ENCODE data around the gene ATXN7L2. TPM values are rescaled to one million over a fixed set of nuclear protein-coding genes. Genes with fewer than 3 reads are reported as not detected.

Gene ATXN7L2
- total RNA-seq, 4 donors from 2014 or later = 2.4 to 3.1 (median 2.8) TPM

- no peak for TF ChIP-seq CTCF (IDR thresholded peaks at IDR 0.05; ENCODE audit: low read depth)
Observed at GRCh38 chr1:109492779-109493178, 9.1 kb downstream of the ATXN7L2 start.

GRCh38 chr1:109493227-109493626, 9.5 kb downstream of the ATXN7L2 start:
- TF ChIP-seq CTCF (IDR thresholded peaks at IDR 0.05; ENCODE audit: low read depth) = no peak

DNA sequence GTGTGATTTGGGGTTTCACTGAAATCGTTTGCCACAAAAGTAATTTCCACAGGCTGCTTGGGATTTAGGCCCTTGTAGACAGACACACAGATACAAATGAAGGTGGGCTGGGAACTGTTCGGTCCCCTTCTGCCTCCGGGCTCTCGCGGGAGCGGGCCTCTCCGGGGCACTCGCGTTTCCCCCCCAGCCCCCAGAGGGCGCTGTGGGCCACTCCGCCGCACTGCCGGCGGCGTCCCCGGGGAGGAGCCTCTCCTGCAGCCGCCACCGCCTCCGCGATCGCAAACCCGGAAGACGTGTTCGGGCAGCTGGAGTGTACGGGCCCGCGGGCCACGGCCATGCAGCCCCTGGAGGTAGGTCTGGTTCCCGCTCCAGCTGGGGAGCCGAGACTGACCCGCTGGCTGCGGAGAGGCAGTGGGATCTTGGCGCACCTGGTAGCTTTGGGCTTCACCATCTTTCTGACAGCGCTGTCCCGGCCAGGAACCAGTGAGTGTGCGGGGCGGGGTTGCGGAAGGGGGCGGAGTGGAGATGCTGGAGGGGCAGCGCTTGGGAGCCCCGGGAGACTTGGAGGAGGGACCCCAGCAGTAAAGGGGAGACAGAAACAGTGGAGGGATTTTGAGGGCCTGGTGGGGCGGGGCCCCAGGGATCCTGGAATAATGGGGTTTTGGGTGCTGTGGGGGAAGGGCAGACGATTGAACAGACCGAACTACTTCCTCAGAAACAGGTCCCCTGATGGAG, 10.3 kb downstream of the ATXN7L2 start, which contains the start of gene CYB561D1:
TSS of gene CYB561D1 (plus strand) at position 290 of the 735 bp plus-strand sequence. CDS start at position 336, 46 bp downstream.
- no peak for TF ChIP-seq CTCF (IDR thresholded peaks at IDR 0.05; ENCODE audit: low read depth)

GRCh38 chr1:109495738-109496137, 12.0 kb downstream of the ATXN7L2 start:
- no peak for TF ChIP-seq CTCF (IDR thresholded peaks at IDR 0.05; ENCODE audit: low read depth)

DNA sequence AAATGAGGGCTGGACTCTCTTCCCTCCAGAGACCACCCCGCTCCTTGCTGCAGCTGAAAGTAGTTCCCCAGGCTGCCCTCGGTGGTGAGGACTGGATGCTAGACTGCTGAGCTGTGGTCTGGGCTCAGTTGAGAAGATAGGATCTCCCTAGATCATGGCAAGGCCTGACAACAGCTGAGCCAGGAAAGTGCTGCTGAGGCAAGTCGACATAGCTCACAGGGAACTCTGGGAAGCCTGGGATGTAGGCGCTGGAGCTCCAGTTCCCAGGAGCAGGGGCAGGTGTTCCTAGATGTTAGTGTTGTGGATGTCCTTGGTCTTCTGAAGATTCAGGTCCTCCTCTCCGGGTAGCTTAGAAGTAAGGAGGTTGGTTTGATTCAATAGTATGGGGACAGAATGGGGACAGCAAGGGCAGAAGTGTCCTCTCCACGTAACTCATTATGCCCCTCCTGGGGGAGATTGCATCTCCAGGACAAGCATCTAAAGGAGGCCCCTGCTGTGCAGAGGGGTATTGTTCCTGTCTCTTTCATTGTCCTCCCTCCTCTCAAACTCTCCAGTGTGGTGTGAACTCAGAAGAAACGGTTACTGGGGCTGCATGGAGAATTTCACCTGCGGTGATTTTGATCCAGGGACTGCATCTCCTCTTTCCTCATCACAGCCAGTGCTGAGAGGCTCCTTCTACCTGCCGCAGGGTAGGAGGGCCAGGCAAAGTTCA, 13.9 kb downstream of the ATXN7L2 start:
- TF ChIP-seq CTCF (IDR thresholded peaks at IDR 0.05; ENCODE audit: low read depth) = no peak

DNA sequence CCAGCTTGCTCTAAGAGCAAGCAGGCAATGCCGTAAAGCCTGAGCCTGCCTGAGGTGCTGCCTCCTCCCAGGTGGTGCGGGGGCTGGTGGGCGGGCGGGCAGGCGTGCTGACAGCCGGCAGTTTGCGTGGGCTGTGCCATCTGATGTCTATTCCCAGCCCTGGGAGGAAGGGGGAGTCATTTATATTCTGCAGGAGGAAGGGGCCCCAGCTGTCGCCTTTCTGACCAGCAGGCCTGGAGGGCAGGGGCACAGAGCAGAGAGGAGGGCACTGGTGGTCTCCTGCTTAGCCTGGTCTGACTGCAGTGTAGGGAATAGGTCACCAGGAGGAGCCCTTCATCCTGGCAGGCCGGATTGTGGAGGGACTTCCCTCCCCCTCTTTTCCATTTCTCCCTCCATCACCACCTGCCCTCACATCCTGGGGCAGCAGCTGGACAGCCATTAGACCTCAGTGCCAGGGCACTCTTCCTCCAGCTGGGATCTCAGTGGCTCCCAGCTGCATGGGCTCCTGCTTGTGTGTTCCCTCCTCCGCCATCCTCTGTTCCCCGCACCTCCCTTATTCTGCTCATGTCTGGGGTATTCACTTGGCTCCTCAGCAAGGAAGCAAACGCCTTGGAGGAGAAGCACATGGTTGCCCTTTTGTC, 14.6 kb downstream of the ATXN7L2 start:
- TF ChIP-seq CTCF (IDR thresholded peaks at IDR 0.05; ENCODE audit: low read depth) = no peak

DNA sequence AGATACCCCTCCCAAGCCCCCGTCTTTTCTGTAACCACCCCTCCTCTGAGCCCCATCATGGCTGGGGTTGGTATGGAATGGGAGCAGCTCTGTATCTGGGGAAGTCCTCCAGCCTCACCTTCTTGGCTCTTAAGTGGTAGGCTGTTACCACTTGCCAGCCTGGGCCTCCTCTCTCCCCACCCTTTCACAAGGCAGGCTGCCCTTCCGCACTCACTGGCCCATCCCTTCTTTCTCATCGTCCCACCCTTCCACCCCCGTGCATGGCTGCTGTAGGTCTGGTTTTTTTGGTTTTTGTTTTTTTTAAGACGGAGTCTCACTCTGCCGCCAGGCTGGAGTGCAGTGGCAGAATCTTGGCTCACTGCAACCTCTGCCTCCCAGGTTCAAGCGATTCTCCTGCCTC, 15.4 kb downstream of the ATXN7L2 start:
- no peak for TF ChIP-seq CTCF (IDR thresholded peaks at IDR 0.05; ENCODE audit: low read depth)

Measured in subcutaneous adipose tissue (tissue), 4 donors.